Embryonic facial prominence (tissue), 1 donor: ENCODE data around the gene PCDHAC1.
"Not testable (repeated sequence)": the region's sequence is repeated elsewhere in the genome, so short reads cannot be mapped to it uniquely, and the experiment has no call there.

Experiments used
- DNase-seq: peaks from one replicate; pipeline ENCODE4 v3.0.0-alpha.2; 2016; ENCODE audit errors: extremely low spot score

PCDHAC1 gene

GRCh38 chr5:140925806-140926442 lies at the start of gene PCDHAC1:
TSS of gene PCDHAC1 (plus strand) at chr5:140926299. CDS start at chr5:140926893, 594 bp downstream.
- no peak for DNase-seq

- not testable (repeated sequence) for DNase-seq
Measured at GRCh38 chr5:140876541-140877261, 49.4 kb upstream of the PCDHAC1 start.

- DNase-seq, result no peak
Measured at GRCh38 chr5:140877262-140877581, 48.9 kb upstream of the PCDHAC1 start.

GRCh38 chr5:140881889-140882590 lies 44.1 kb upstream of the PCDHAC1 start, which contains the start of gene PCDHA13:
TSS of gene PCDHA13 (plus strand) at chr5:140882124. CDS start at chr5:140882269, 145 bp downstream.
- DNase-seq, result no peak

- DNase-seq, result no peak
Measured at GRCh38 chr5:140882591-140882899, 43.6 kb upstream of the PCDHAC1 start.

GRCh38 chr5:140883373-140883772 lies 42.7 kb upstream of the PCDHAC1 start:
- no peak for DNase-seq

GRCh38 chr5:140883927-140884697 lies 42.0 kb upstream of the PCDHAC1 start:
- DNase-seq, result no peak

- no peak for DNase-seq
Measured at GRCh38 chr5:140916325-140916724, 9.8 kb upstream of the PCDHAC1 start.

GRCh38 chr5:140923601-140924000 lies 2.5 kb upstream of the PCDHAC1 start:
- DNase-seq, result no peak

GRCh38 chr5:140926443-140927227 lies 536 bp downstream of the PCDHAC1 start:
- DNase-seq, result peak; percentile 32

GRCh38 chr5:140927228-140927573 lies 1.1 kb downstream of the PCDHAC1 start:
- no peak for DNase-seq

GRCh38 chr5:140934964-140935606 lies 9.0 kb downstream of the PCDHAC1 start:
- no peak for DNase-seq

- DNase-seq, result no peak
Measured at GRCh38 chr5:140946578-140946977, 20.5 kb downstream of the PCDHAC1 start.

- no peak for DNase-seq
Measured at GRCh38 chr5:140951636-140952035, 25.5 kb downstream of the PCDHAC1 start.

GRCh38 chr5:140953234-140953633 lies 27.1 kb downstream of the PCDHAC1 start:
- DNase-seq, result no peak

- no peak for DNase-seq
Measured at GRCh38 chr5:140962190-140962589, 36.1 kb downstream of the PCDHAC1 start.

GRCh38 chr5:140964356-140964755 lies 38.3 kb downstream of the PCDHAC1 start:
- DNase-seq, result no peak

GRCh38 chr5:140965905-140966292 lies 39.8 kb downstream of the PCDHAC1 start:
- DNase-seq, result no peak

- DNase-seq, result peak; percentile 52
Measured at GRCh38 chr5:140966293-140967225, 40.5 kb downstream of the PCDHAC1 start, which contains the start of gene PCDHAC2. TSS of gene PCDHAC2 (plus strand) at chr5:140966476. CDS start at chr5:140966767, 291 bp downstream.
